ENCODE results near the gene MUS81.

Gene MUS81

GRCh38 chr11:65862941-65863888, 3.0 kb downstream of the MUS81 start:
- peaks cover 7% of the 10 kb centered on the region for H3K4me1 ChIP-seq (ENCODE audit: insufficient read depth, low read length)
- H3K9me3 ChIP-seq (ENCODE audit: insufficient read depth, low read depth, low read length), result no peaks in the 10 kb centered on the region
- peaks cover 52% of the 10 kb centered on the region for H3K36me3 ChIP-seq (ENCODE audit: insufficient read depth, low read length)
- no peak overlapping the region for H3K4me3 ChIP-seq (ENCODE audit: low read length)
- H3K27ac ChIP-seq (ENCODE audit: low read depth, low read length), result no peak overlapping the region
- no peak overlapping the region for H3K9ac ChIP-seq (ENCODE audit: low read depth, low read length)
- no peaks in the 10 kb centered on the region for H3K27me3 ChIP-seq (ENCODE audit: insufficient read depth, low read length)
- WGBS, result 95% methylated on average over 23 of the region's 24 CpGs

GRCh38 chr11:65863889-65864705, 3.9 kb downstream of the MUS81 start:
- H3K27me3 ChIP-seq (ENCODE audit: insufficient read depth, low read length), result no peaks in the 10 kb centered on the region
- H3K9ac ChIP-seq (ENCODE audit: low read depth, low read length), result no peak overlapping the region
- peaks cover 52% of the 10 kb centered on the region for H3K36me3 ChIP-seq (ENCODE audit: insufficient read depth, low read length)
- H3K9me3 ChIP-seq (ENCODE audit: insufficient read depth, low read depth, low read length), result no peaks in the 10 kb centered on the region
- no peak overlapping the region for H3K4me3 ChIP-seq (ENCODE audit: low read length)
- H3K27ac ChIP-seq (ENCODE audit: low read depth, low read length), result no peak overlapping the region
- 87% methylated on average over 12 of the region's 12 CpGs for WGBS
- H3K4me1 ChIP-seq (ENCODE audit: insufficient read depth, low read length), result peaks cover 7% of the 10 kb centered on the region

- Histone ChIP-seq H3K27ac (ENCODE audit: low read depth, low read length) (no peak overlapping the region), H3K9ac (ENCODE audit: low read depth, low read length) (no peak overlapping the region), H3K4me3 (ENCODE audit: low read length) (no peak overlapping the region), H3K4me1 (ENCODE audit: insufficient read depth, low read length) (peaks cover 7% of the 10 kb centered on the region), H3K36me3 (ENCODE audit: insufficient read depth, low read length) (peaks cover 52% of the 10 kb centered on the region), H3K27me3 (ENCODE audit: insufficient read depth, low read length) (no peaks in the 10 kb centered on the region), H3K9me3 (ENCODE audit: insufficient read depth, low read depth, low read length) (no peaks in the 10 kb centered on the region)
- WGBS, result 90% methylated on average over 18 of the region's 18 CpGs
Observed at GRCh38 chr11:65864706-65865471, 4.7 kb downstream of the MUS81 start.

GRCh38 chr11:65865550-65866172, 5.4 kb downstream of the MUS81 start:
- H3K4me3 ChIP-seq (ENCODE audit: low read length), result no peak overlapping the region
- H3K36me3 ChIP-seq (ENCODE audit: insufficient read depth, low read length), result peaks cover 52% of the 10 kb centered on the region
- no peaks in the 10 kb centered on the region for H3K9me3 ChIP-seq (ENCODE audit: insufficient read depth, low read depth, low read length)
- H3K4me1 ChIP-seq (ENCODE audit: insufficient read depth, low read length), result peaks cover 7% of the 10 kb centered on the region
- WGBS, result 94% methylated on average over 9 of the region's 9 CpGs
- no peaks in the 10 kb centered on the region for H3K27me3 ChIP-seq (ENCODE audit: insufficient read depth, low read length)
- no peak overlapping the region for H3K9ac ChIP-seq (ENCODE audit: low read depth, low read length)
- no peak overlapping the region for H3K27ac ChIP-seq (ENCODE audit: low read depth, low read length)

- Histone ChIP-seq H3K27me3 (ENCODE audit: insufficient read depth, low read length) (0 out of 2 replicates have a peak, but pooled peaks cover 4% of the 10 kb centered on the region), H3K9ac (ENCODE audit: low read depth, low read length) (no peak overlapping the region), H3K4me1 (ENCODE audit: insufficient read depth, low read length) (peaks cover 2% of the 10 kb centered on the region), H3K9me3 (ENCODE audit: insufficient read depth, low read depth, low read length) (no peaks in the 10 kb centered on the region), H3K36me3 (ENCODE audit: insufficient read depth, low read length) (peaks cover 52% of the 10 kb centered on the region), H3K4me3 (ENCODE audit: low read length) (no peak overlapping the region), H3K27ac (ENCODE audit: low read depth, low read length) (no peak overlapping the region)
- WGBS, result 93% methylated on average over 21 of the region's 21 CpGs
Observed at GRCh38 chr11:65866509-65867283, 6.5 kb downstream of the MUS81 start.

DNA sequence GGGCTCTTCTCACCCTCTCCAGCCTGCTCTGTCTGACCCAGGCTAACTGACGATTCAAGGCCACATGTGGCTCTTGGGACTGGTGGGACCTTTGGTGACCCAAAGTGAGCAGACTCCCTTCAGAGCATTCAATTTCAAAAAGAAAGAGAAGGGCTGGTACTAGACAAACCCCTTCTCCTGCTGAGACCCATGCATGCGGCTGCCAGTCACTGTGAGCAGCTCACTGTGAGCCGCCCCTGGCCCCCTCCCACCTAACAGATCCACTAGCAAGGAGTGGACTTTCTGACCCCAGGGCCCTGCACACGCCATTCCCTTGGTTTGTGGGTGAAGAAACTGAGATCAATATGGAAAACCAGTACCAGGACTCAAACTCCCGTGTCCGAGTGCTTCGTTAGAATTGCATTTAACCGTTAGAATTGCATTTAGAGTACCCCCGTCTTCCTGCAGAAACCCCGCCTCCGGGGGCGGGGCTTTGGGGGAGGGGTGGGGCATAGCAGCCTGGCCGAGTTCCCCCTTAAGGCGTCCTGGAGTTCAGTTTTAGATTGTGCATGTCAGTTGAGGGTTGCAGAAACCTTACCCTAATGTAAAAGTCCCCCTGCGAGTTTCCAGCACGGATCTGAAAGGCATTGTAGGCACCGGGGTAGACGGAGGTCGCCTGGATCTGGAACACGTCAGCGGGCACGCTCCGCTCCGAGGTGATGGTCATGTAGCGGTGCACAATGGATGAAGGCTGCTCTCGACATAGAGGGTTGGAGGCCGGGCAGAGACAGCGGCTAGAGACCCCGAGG, 7.2 kb downstream of the MUS81 start:
- WGBS, result 50% methylated on average over 29 of the region's 29 CpGs
- peaks cover 45% of the 10 kb centered on the region for H3K36me3 ChIP-seq (ENCODE audit: insufficient read depth, low read length)
- no peak overlapping the region for H3K27ac ChIP-seq (ENCODE audit: low read depth, low read length)
- H3K4me1 ChIP-seq (ENCODE audit: insufficient read depth, low read length), result no peaks in the 10 kb centered on the region
- no peaks in the 10 kb centered on the region for H3K9me3 ChIP-seq (ENCODE audit: insufficient read depth, low read depth, low read length)
- H3K4me3 ChIP-seq (ENCODE audit: low read length), result peak overlapping the region; percentile 58
- no peak overlapping the region for H3K9ac ChIP-seq (ENCODE audit: low read depth, low read length)
- peaks cover 10% of the 10 kb centered on the region for H3K27me3 ChIP-seq (ENCODE audit: insufficient read depth, low read length)

GRCh38 chr11:65868076-65868667, 7.9 kb downstream of the MUS81 start:
- H3K9me3 ChIP-seq (ENCODE audit: insufficient read depth, low read depth, low read length), result no peaks in the 10 kb centered on the region
- 84% methylated on average over 18 of the region's 19 CpGs for WGBS
- H3K27ac ChIP-seq (ENCODE audit: low read depth, low read length), result no peak overlapping the region
- H3K36me3 ChIP-seq (ENCODE audit: insufficient read depth, low read length), result peaks cover 38% of the 10 kb centered on the region
- H3K4me1 ChIP-seq (ENCODE audit: insufficient read depth, low read length), result no peaks in the 10 kb centered on the region; the same call in 1 of the 2 replicates
- peak overlapping the region; percentile 58 for H3K4me3 ChIP-seq (ENCODE audit: low read length)
- no peak overlapping the region for H3K9ac ChIP-seq (ENCODE audit: low read depth, low read length)
- peaks cover 13% of the 10 kb centered on the region for H3K27me3 ChIP-seq (ENCODE audit: insufficient read depth, low read length)

GRCh38 chr11:65868907-65869306, 8.7 kb downstream of the MUS81 start:
- peaks cover 15% of the 10 kb centered on the region for H3K27me3 ChIP-seq (ENCODE audit: insufficient read depth, low read length)
- H3K27ac ChIP-seq (ENCODE audit: low read depth, low read length), result no peak overlapping the region; the same call in 1 of the 2 replicates
- H3K4me3 ChIP-seq (ENCODE audit: low read length), result no peak overlapping the region
- H3K9me3 ChIP-seq (ENCODE audit: insufficient read depth, low read depth, low read length), result no peaks in the 10 kb centered on the region
- H3K36me3 ChIP-seq (ENCODE audit: insufficient read depth, low read length), result peaks cover 30% of the 10 kb centered on the region
- WGBS, result 88% methylated on average over 3 of the region's 3 CpGs
- H3K4me1 ChIP-seq (ENCODE audit: insufficient read depth, low read length), result no peaks in the 10 kb centered on the region; the same call in 1 of the 2 replicates
- no peak overlapping the region for H3K9ac ChIP-seq (ENCODE audit: low read depth, low read length)

GRCh38 chr11:65869643-65870306, 9.5 kb downstream of the MUS81 start:
- H3K27ac ChIP-seq (ENCODE audit: low read depth, low read length), result no peak overlapping the region
- WGBS, result 93% methylated on average over 24 of the region's 24 CpGs
- H3K36me3 ChIP-seq (ENCODE audit: insufficient read depth, low read length), result peaks cover 22% of the 10 kb centered on the region
- H3K4me3 ChIP-seq (ENCODE audit: low read length), result no peak overlapping the region
- H3K27me3 ChIP-seq (ENCODE audit: insufficient read depth, low read length), result peaks cover 15% of the 10 kb centered on the region
- H3K4me1 ChIP-seq (ENCODE audit: insufficient read depth, low read length), result no peaks in the 10 kb centered on the region; the same call in 1 of the 2 replicates
- no peak overlapping the region for H3K9ac ChIP-seq (ENCODE audit: low read depth, low read length)
- H3K9me3 ChIP-seq (ENCODE audit: insufficient read depth, low read depth, low read length), result no peaks in the 10 kb centered on the region

All from HUES64 (cell line).